ENCODE data around the gene NFKBIB.

The NFKBIB gene

DNA sequence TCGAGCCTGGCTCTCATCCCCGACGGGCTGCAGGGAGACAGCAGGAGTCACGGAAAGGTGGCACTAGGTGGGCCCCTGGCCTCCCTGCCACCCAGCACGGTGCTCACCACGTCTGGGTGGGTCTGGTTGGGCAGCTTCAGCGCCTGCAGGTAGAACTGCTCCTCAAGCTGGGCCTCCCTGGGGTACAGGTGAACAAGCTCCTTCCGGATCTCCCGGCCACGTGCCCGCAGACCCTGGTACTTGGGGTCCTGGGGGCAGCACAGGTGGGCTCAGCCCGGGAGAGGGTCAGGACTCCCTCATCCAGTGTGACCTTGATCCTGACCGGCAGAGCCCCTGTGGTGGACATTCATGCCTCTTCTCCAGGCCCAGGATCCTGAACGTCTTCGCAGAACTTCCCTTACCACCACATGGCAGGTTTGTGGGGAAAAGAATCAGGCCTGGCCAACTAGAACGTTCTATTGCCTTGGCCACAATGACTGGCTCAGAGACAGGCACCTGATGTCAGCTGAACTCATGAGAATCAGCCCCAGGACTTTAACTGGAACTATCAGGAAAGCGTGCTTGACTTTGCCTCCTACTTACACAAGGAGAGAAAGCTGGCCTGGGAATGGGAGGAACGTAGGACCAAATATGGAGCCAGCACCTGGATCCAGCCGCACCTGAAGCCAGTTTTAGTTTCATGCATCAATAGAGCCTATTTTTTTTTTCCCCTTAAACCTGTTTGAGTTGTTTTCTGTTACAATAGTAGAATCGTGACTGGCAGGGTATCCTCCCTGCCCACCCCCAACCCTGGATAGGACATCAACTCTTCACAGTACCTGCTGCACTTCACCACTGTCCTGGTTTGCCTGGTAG is 21.9 kb downstream of the NFKBIB start:
- no peaks in the 10 kb centered on the region for H3K27me3 ChIP-seq (ENCODE audit: insufficient read depth, low read length)
- H3K9ac ChIP-seq (ENCODE audit: low read depth, low read length): no peak overlapping the region
- no peak overlapping the region for H3K27ac ChIP-seq (ENCODE audit: low read length)
- H3K4me1 ChIP-seq (ENCODE audit: insufficient read depth, low read length): no peaks in the 10 kb centered on the region
- peaks cover 45% of the 10 kb centered on the region for H3K36me3 ChIP-seq (ENCODE audit: insufficient read depth, low read depth, low read length)
- H3K4me3 ChIP-seq (ENCODE audit: low read length): no peak overlapping the region
- H3K9me3 ChIP-seq (ENCODE audit: insufficient read depth, low read depth, low read length): no peaks in the 10 kb centered on the region

DNA sequence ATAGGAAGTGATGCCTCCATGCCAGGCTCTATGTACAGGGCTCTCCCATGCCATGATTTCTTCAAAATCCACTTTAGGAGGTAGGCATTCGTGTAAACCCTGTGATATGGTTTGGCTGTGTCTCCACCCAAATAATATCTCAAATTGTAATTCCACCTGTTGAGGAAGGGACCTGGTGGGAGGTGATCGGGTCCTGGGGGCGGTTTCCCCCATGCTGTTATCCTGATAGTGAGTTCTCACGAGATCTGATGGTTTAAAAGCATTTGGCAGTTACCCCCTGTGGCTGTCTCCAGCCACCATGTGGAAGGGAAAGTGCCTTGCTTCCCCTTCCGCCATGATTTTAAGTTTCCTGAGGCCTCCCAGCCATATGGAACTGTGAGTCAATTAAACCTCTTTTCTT is 22.7 kb downstream of the NFKBIB start:
- Histone ChIP-seq H3K27ac (ENCODE audit: low read length) (no peak overlapping the region), H3K36me3 (ENCODE audit: insufficient read depth, low read depth, low read length) (peaks cover 45% of the 10 kb centered on the region), H3K9me3 (ENCODE audit: insufficient read depth, low read depth, low read length) (no peaks in the 10 kb centered on the region), H3K27me3 (ENCODE audit: insufficient read depth, low read length) (no peaks in the 10 kb centered on the region), H3K4me1 (ENCODE audit: insufficient read depth, low read length) (no peaks in the 10 kb centered on the region), H3K4me3 (ENCODE audit: low read length) (no peak overlapping the region), H3K9ac (ENCODE audit: low read depth, low read length) (no peak overlapping the region)

DNA sequence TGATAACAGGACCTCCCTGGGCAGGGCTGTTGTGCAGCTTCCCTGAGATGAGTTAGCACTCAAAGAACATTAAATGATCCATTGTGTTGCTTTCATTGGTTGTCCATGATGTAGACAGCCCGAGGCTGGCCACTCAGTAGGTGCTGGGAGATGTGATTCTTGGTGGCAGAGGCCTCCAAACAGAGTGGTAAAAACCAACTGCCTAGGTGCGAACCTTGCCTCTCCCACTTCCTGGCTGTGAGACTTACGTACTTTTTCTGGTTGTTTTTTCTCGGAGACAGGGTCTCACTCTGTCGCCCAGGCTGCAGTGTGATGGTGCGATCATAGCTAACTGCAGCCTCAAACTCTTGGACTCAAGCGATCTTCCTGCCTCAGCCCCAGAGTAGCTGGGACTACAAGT is 24.6 kb downstream of the NFKBIB start:
- H3K4me1 ChIP-seq (ENCODE audit: insufficient read depth, low read length): no peaks in the 10 kb centered on the region
- no peak overlapping the region for H3K27ac ChIP-seq (ENCODE audit: low read length)
- no peak overlapping the region for H3K9ac ChIP-seq (ENCODE audit: low read depth, low read length)
- H3K4me3 ChIP-seq (ENCODE audit: low read length): no peak overlapping the region
- peaks cover 45% of the 10 kb centered on the region for H3K36me3 ChIP-seq (ENCODE audit: insufficient read depth, low read depth, low read length)
- no peaks in the 10 kb centered on the region for H3K9me3 ChIP-seq (ENCODE audit: insufficient read depth, low read depth, low read length)
- H3K27me3 ChIP-seq (ENCODE audit: insufficient read depth, low read length): no peaks in the 10 kb centered on the region

- Histone ChIP-seq H3K36me3 (ENCODE audit: insufficient read depth, low read depth, low read length) (peaks cover 38% of the 10 kb centered on the region), H3K27ac (ENCODE audit: low read length) (no peak overlapping the region), H3K4me1 (ENCODE audit: insufficient read depth, low read length) (peaks cover 4% of the 10 kb centered on the region; the same call in 1 of the 2 replicates), H3K27me3 (ENCODE audit: insufficient read depth, low read length) (no peaks in the 10 kb centered on the region), H3K4me3 (ENCODE audit: low read length) (no peak overlapping the region), H3K9me3 (ENCODE audit: insufficient read depth, low read depth, low read length) (no peaks in the 10 kb centered on the region), H3K9ac (ENCODE audit: low read depth, low read length) (no peak overlapping the region)
Measured at GRCh38 chr19:38928391-38929001, 28.7 kb downstream of the NFKBIB start.

DNA sequence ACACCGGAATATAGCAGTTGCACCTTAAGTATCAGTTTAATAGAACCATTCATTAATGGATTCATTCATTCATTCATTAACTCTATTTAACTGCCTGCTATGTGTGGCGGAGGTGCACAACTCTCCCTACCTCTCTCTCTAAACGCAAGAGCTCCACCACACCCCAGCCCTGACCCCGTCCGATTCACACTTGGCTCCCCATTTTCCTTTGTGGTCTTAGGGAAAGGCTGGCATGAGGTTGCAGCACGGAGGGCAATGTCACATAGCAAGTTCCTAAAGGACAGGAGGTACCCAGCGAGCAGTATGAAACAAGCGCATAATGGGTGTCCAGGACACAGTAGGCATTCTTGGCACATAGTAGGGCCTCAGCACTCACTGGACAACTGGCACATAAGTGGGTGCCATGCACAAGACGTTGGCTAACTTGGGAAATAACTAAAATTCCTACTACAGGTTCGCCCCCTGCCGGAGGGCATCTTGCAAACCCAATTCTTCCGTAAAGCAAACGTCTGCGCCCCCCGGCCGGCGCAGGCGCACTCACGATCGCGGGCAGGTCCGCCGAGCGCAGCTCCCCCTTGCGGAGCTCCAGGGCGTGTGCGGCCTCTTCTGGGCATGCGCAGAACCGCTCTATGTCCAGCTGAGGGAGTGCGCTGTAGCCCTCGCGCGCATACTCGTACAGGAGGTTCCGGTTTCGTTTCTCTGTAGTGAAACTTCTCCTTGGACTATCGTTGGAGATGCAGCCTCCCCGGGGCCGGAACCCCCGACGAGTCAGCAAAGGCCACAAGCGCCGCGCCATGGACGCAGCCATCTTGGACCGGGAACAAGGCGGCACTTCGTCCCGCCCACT is 30.4 kb downstream of the NFKBIB start, which contains the start of gene SARS2:
SARS2 (minus strand) TSS at position 835 of the 847 bp plus-strand sequence; CDS start at position 808, 27 bp downstream.
- Histone ChIP-seq H3K9ac (ENCODE audit: low read depth, low read length) (peak within 1 kb of the TSS; percentile 90), H3K27ac (ENCODE audit: low read length) (peak within 1 kb of the TSS; percentile 86), H3K36me3 (ENCODE audit: insufficient read depth, low read depth, low read length) (peaks cover 38% of the 10 kb centered on the region), H3K4me3 (ENCODE audit: low read length) (peak within 1 kb of the TSS; percentile 84), H3K4me1 (ENCODE audit: insufficient read depth, low read length) (peaks cover 4% of the 10 kb centered on the region; the same call in 1 of the 2 replicates), H3K27me3 (ENCODE audit: insufficient read depth, low read length) (no peaks in the 10 kb centered on the region), H3K9me3 (ENCODE audit: insufficient read depth, low read depth, low read length) (peaks cover 12% of the 10 kb centered on the region)

DNA sequence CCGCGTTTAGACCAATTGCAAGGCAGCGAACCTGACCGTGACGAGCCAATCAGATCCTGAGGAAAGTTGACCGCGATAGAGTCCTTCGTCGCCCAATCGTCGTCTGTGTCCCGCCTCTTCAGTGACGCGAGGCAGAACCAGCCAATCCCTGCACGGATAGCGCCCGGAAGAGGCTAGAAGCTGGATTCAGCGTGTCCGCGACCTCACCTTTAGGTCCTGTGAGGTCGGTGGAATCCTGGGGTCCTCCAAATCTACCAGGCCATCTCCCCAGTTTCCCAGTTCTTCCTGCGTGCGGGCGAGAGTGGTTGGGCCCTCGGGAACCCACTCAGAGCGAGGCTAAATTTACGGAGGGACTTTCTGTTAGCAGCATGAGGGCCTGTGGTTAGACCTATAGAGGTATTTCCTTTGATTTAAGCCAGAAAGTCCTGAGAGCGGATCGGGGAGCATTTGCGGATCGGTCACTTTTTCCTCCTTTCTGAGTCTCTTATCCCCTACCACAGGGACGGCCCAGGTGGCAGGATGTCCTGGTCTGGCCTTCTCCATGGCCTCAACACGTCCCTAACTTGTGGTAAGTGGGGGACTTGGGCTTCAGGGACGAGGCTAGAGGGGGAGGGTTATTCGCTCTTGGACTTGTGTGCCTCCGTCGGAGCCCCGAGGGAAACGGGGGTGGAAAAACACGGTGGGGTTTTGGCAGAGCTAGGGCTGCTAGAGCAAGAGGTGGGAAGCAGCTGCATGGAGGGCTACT is 31.2 kb downstream of the NFKBIB start, which contains the start of gene MRPS12:
MRPS12 (plus strand) TSS at position 169 of the 745 bp plus-strand sequence; CDS start at position 520, 351 bp downstream.
- Histone ChIP-seq H3K4me3 (ENCODE audit: low read length) (peak within 1 kb of the TSS; percentile 84), H3K9ac (ENCODE audit: low read depth, low read length) (peak within 1 kb of the TSS; percentile 90), H3K4me1 (ENCODE audit: insufficient read depth, low read length) (peaks cover 4% of the 10 kb centered on the region; the same call in 1 of the 2 replicates), H3K36me3 (ENCODE audit: insufficient read depth, low read depth, low read length) (peaks cover 30% of the 10 kb centered on the region), H3K9me3 (ENCODE audit: insufficient read depth, low read depth, low read length) (peaks cover 16% of the 10 kb centered on the region), H3K27me3 (ENCODE audit: insufficient read depth, low read length) (no peaks in the 10 kb centered on the region), H3K27ac (ENCODE audit: low read length) (peak within 1 kb of the TSS; percentile 86)

DNA sequence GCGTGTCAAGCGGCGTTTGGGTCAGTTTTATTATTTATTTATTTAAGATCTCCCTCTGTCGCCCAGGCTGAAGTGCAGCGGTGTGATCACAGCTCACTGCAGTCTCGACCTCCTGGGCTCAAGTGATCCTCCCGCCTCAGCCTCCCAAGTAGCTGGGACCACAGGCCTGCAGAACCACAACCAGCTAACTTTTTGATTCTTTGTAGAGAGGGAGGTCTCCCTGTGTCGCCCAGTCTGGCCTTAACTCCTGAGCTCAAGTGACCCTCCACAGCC is 31.7 kb downstream of the NFKBIB start:
- peaks cover 20% of the 10 kb centered on the region for H3K9me3 ChIP-seq (ENCODE audit: insufficient read depth, low read depth, low read length)
- H3K4me1 ChIP-seq (ENCODE audit: insufficient read depth, low read length): peaks cover 4% of the 10 kb centered on the region; the same call in 1 of the 2 replicates
- H3K27ac ChIP-seq (ENCODE audit: low read length): peak overlapping the region; percentile 1
- H3K36me3 ChIP-seq (ENCODE audit: insufficient read depth, low read depth, low read length): peaks cover 26% of the 10 kb centered on the region
- peak overlapping the region; percentile 84 for H3K4me3 ChIP-seq (ENCODE audit: low read length)
- H3K27me3 ChIP-seq (ENCODE audit: insufficient read depth, low read length): no peaks in the 10 kb centered on the region
- H3K9ac ChIP-seq (ENCODE audit: low read depth, low read length): peak overlapping the region; percentile 90

GRCh38 chr19:38932425-38933179 is 32.8 kb downstream of the NFKBIB start:
- no peaks in the 10 kb centered on the region for H3K27me3 ChIP-seq (ENCODE audit: insufficient read depth, low read length)
- no peak overlapping the region for H3K27ac ChIP-seq (ENCODE audit: low read length)
- H3K4me3 ChIP-seq (ENCODE audit: low read length): no peak overlapping the region
- H3K36me3 ChIP-seq (ENCODE audit: insufficient read depth, low read depth, low read length): peaks cover 26% of the 10 kb centered on the region
- H3K4me1 ChIP-seq (ENCODE audit: insufficient read depth, low read length): peaks cover 4% of the 10 kb centered on the region; the same call in 1 of the 2 replicates
- peaks cover 20% of the 10 kb centered on the region for H3K9me3 ChIP-seq (ENCODE audit: insufficient read depth, low read depth, low read length)
- no peak overlapping the region for H3K9ac ChIP-seq (ENCODE audit: low read depth, low read length)

GRCh38 chr19:38933544-38933943 is 33.8 kb downstream of the NFKBIB start:
- Histone ChIP-seq H3K27me3 (ENCODE audit: insufficient read depth, low read length) (no peaks in the 10 kb centered on the region), H3K9me3 (ENCODE audit: insufficient read depth, low read depth, low read length) (peaks cover 20% of the 10 kb centered on the region), H3K4me3 (ENCODE audit: low read length) (no peak overlapping the region), H3K9ac (ENCODE audit: low read depth, low read length) (no peak overlapping the region), H3K27ac (ENCODE audit: low read length) (no peak overlapping the region), H3K4me1 (ENCODE audit: insufficient read depth, low read length) (peaks cover 4% of the 10 kb centered on the region; the same call in 1 of the 2 replicates), H3K36me3 (ENCODE audit: insufficient read depth, low read depth, low read length) (peaks cover 26% of the 10 kb centered on the region)

DNA sequence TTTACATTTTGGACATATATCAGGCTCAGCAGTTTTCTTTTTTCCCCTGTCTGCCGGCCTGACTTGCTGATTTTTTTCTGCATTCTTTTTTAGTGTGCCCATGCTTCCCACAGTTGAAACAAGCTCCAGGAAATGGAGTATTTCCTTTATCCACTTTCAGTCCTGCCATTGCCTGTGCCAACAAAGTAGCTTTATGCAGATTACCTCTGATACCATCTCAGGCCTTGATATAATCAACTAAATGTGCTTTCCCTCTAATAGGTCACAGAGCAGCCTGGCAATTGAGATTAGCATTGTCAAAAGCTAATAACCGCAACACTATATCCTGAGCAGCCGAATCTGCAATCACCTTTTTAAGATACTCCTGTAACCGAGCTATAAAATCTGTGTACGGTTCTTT is 40.2 kb downstream of the NFKBIB start:
- no peak overlapping the region for H3K9ac ChIP-seq (ENCODE audit: low read depth, low read length)
- H3K27ac ChIP-seq (ENCODE audit: low read length): no peak overlapping the region
- no peaks in the 10 kb centered on the region for H3K4me1 ChIP-seq (ENCODE audit: insufficient read depth, low read length)
- no peak overlapping the region for H3K4me3 ChIP-seq (ENCODE audit: low read length)
- no peaks in the 10 kb centered on the region; the same call in 1 of the 2 replicates for H3K36me3 ChIP-seq (ENCODE audit: insufficient read depth, low read depth, low read length)
- 0 out of 2 replicates have a peak, but pooled peaks cover 4% of the 10 kb centered on the region for H3K27me3 ChIP-seq (ENCODE audit: insufficient read depth, low read length)
- H3K9me3 ChIP-seq (ENCODE audit: insufficient read depth, low read depth, low read length): peaks cover 9% of the 10 kb centered on the region
